Stimulated activated CD8-positive, alpha-beta memory T cell treated with anti-CD3 and anti-CD28 coated beads, Interleukin-7, amount 100 ng/mL, for 1 hour (primary cell): ENCODE results near the gene RNU5B-1.
"Not testable (repeated sequence)": the region's sequence is repeated elsewhere in the genome, so short reads cannot be mapped to it uniquely, and the experiment has no call there.

Source experiments
- DNase-seq, 2 donors: peaks; one replicate each; pipeline ENCODE4 v3.0.0-alpha.2; 2020; ENCODE audit warnings: low read depth in 2 of 2

RNU5B-1 gene

GRCh38 chr15:65343374-65343981, 39.0 kb downstream of the RNU5B-1 start:
- no peak for DNase-seq

GRCh38 chr15:65344214-65344913, 39.9 kb downstream of the RNU5B-1 start:
- DNase-seq, result no peak

- no peak for DNase-seq
These were observed 40.4 kb downstream of the RNU5B-1 start for GRCh38 chr15:65344914-65345275.

- DNase-seq, result no peak
These were observed 42.5 kb downstream of the RNU5B-1 start for GRCh38 chr15:65346856-65347598.

GRCh38 chr15:65347756-65348155, 43.3 kb downstream of the RNU5B-1 start:
- DNase-seq, result not testable (repeated sequence)

- DNase-seq, result no peak
These were observed 44.9 kb downstream of the RNU5B-1 start for GRCh38 chr15:65349338-65349737.

GRCh38 chr15:65351972-65352371, 47.5 kb downstream of the RNU5B-1 start:
- not testable (repeated sequence) for DNase-seq
